Measurements from ENCODE around the gene RAB6D.

- TF ChIP-seq CTCF (IDR thresholded peaks at IDR 0.05) (no peak), POLR2A (IDR thresholded peaks at IDR 0.05) (no peak)
These were observed 44.8 kb upstream of the RAB6D start for GRCh38 chr2:131408778-131409177.
